GM19025 (cell line): ENCODE data around the gene ACP2.

ENCODE experiments used
- ATAC-seq: cut with Tn5 transposase; IDR thresholded peaks from one replicate; pipeline ENCODE4 v1.9.1; 2021; ENCODE audit warnings: mild to moderate bottlenecking, low read depth, moderate library complexity; ENCODE audit not compliant: unreplicated experiment

The ACP2 gene

GRCh38 chr11:47248664-47249377 is at the start of gene ACP2:
ACP2 (minus strand) TSS chr11:47248814; CDS start chr11:47248789, 25 bp downstream.
- ATAC-seq, result peak; percentile 90

DNA sequence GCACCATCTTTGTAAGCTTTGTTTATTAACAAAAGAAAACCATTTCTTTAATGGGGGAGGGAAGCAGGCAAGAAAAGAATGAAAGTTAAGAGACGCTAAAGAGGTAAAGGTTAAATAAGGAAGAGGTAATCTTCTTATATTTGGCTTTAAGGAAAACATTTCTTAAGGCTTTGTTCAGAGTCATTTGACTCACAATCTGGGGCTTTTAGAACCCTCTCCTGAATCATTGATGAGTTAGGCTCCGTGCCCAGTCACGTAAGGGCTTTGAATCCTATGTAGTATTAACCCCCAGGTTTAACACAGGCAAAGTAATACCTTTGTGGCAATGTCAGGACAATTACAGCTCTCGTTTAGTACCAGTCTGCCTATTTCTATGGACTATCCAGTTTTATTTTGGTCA is 47.4 kb upstream of the ACP2 start:
- no peak for ATAC-seq

GRCh38 chr11:47295385-47295784 is 46.8 kb upstream of the ACP2 start:
- ATAC-seq, result no peak

DNA sequence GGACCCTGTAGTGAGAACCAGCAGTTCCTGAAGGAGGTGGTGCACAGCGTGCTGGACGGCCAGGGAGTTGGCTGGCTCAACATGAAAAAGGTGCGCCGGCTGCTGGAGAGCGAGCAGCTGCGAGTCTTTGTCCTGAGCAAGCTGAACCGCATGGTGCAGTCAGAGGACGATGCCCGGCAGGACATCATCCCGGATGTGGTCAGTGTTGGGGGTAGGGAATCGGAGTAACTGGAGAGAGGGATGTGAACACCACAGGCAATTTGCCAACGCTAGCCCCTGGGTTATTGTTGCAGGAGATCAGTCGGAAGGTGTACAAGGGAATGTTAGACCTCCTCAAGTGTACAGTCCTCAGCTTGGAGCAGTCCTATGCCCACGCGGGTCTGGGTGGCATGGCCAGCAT is 41.2 kb upstream of the ACP2 start:
- ATAC-seq, result no peak

- ATAC-seq, result no peak
Observed at GRCh38 chr11:47288066-47288465, 39.5 kb upstream of the ACP2 start.

DNA sequence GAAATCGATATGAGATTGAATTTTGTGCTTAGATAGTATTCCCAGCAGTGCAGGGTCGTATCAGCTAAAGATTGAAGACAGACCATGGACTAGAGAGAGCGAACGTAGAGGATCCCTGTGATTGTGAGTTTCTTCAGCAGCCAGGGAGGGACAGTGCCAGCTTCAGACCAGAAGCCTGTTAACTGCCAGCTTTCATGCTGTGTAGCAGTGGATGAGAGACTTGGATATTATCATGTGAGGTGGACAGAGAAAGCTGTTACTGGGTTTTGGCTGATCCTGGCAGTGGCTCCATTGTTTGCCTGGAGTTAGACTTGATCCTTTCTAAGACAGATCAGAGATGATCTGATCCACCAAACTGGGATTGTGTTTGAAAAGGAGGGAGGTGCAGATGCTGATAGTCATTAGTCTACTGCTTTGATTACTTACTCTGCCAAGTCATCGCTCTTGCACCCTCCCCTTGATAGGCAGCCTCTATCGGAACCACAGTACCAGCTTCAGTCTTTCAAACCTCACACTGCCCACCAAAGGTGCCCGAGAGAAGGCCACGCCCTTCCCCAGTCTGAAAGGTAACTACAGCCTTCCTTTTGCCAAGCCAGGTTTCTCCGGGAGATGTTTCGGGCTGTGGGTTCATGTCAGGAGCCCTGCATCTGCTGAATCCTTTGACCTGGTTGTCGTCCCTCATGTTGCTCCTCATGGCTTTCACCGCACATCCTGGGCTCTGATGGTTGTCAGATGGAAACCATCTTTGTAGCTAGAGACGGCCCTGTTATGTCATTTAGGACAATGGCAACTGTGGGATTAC is 37.6 kb upstream of the ACP2 start:
- no peak for ATAC-seq

GRCh38 chr11:47284151-47284550 is 35.5 kb upstream of the ACP2 start:
- no peak for ATAC-seq

- no peak for ATAC-seq
Observed at GRCh38 chr11:47282462-47282861, 33.8 kb upstream of the ACP2 start.

- no peak for ATAC-seq
Observed at GRCh38 chr11:47280860-47281259, 32.2 kb upstream of the ACP2 start.

DNA sequence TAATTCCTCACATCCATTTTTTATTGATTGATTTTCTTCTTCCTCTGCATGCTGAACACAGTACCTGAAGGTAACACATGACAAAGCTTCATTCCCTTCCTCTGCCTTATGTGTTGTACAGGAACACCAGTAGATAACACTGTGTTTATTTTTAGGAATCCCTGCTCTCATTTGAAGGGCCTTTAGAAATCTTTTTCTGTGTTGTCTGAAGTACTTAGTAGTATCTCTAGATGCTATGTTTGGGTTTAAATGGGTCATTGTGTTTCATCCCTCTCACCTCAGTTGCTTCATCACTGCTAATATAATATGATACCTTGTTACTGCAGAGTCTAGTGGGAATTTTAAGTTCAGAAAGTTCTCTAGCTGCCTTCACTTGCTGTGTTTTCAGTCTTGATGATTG is 31.5 kb upstream of the ACP2 start:
- no peak for ATAC-seq

DNA sequence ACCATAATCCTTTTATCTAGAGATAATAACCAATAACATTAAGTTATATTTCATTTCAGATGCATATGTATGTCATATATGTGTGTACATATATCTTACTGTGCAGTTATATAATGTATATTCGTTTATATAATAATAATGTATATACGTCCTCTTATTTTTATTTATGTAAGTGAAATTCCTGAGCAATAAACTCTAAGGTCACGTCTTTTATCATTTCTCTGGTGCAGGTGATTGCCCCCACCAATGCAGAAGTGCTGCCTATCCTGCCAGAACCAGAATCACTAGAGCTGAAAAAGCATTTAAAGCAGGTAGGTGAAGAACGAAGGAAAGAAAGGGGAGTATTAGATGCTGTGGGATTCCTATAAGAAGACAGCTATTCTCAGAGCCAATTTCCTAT is 30.2 kb upstream of the ACP2 start:
- ATAC-seq, result no peak

DNA sequence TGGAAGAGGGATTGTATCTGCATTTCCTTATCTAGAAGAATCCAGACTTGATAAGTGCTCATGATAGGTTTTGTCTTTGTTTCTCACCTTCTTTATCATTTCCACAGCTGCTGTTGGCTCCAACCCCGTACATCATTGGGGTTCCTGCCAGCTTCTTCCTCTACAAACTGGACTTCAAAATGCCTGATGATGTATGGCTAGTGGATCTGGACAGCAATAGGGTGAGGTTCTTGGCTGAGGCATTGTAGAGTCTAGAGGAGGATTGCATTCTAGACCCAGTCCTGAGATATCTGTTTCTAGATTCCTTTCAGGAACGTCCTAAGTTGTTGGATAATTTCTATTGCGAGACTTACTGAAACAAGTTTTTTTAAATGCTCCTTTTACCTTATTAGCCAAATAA is 29.4 kb upstream of the ACP2 start:
- ATAC-seq, result no peak

- no peak for ATAC-seq
Observed at GRCh38 chr11:47276923-47277322, 28.3 kb upstream of the ACP2 start.

GRCh38 chr11:47274495-47275235 is 26.1 kb upstream of the ACP2 start:
- ATAC-seq, result no peak

GRCh38 chr11:47272706-47273105 is 24.1 kb upstream of the ACP2 start:
- ATAC-seq, result no peak

DNA sequence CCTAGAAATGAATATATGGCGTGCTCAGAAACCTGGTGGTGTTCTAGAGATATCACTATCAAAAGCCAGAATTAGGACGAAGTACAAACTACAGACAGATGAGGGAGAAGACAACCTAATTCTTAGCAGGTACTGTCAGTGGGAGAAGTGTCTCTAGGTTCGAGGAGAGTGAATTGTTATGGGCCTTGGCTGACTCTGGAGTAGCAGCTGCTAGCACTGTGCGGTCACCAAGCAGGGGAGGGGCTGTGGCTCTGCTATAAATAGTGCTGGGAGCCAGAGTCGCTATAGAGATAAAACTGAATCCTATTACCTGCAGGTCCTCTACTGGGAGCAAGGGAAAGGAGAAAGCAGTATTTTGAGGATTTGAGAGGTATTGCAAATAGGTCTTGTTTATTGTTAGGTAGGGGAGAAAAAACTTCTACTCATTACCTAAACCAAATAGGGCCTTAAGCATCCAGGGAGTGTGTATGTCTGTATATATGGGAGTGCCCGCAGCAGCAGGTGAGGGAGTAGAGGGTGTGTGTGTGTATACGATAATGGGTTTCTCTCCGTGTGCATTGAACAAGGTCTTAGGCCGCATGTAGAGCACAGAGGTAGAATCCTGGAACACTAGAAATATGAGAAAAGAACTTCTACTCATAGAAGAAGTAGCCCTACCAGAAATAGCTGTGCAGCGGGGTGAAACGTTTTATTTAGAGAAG is 23.5 kb upstream of the ACP2 start:
- no peak for ATAC-seq

DNA sequence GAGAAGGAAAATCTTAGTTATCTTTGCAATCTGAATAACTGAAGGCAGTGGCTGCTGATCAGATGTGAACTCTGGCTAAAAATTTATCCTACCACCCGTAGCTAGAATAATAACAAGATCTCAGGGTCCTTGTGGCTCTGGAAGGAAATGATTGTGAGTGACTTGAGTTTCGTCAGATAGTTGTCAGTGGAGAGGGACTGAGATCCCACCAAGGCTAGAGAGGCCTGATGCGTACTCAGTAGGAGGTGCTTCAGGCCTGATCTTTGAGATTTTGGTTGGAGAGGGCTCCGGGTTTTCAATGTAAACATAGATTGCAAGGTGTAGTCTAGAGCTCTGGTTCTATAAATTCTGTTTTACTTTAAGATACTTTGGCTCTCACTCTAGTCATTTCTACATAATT is 22.7 kb upstream of the ACP2 start:
- ATAC-seq, result no peak

DNA sequence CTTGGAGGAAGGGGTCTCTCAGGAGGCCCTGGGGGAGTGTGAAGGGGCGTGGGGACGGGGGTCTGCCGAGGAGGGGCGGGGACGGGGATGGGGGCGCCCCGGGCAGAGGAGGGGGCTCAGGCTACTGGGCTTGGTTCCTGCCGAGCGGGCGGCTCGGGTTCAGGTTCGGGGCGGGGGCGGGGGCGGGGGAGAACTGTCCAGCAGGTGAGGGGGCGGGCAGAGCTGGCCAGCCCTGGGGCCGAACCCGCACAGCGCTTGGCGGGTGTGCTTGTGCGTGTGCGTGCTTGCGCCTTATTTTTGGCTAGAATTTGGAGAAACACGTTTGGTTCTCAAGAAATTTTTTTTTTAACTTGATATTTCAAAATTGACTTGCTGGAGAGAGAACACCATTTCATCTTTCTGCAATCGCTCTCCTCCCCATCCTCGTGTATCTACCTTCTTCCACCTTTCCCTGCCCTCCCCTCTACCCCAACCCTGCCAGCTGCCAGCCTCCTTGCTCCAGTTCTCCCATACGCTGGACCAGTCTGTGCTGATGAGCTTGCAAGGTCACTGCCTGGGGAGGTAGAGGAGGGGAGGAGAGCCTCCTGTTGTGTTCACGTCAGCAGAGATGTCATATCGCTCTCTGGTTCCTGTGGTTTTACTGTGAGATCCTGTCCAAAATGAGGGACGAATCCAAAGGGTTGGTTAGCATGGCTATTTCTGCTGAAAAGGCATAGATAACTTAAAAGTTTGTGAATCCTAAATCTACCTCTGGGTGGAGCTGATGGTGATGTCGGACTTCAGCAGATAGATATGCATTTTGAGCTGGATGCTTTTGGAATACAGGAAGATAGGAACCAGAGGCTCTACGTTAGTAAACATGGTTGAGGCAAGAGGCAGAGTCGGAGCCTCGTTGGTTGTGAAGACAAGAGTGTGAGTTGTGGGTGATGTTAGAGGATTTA is 22.0 kb upstream of the ACP2 start:
- ATAC-seq, result no peak

GRCh38 chr11:47269829-47270305 is 21.3 kb upstream of the ACP2 start, which contains the start of gene MADD:
MADD (plus strand) TSS chr11:47270133.
- ATAC-seq, result peak; percentile 77
